Gastroesophageal sphincter (tissue), 3 donors: ENCODE data around the gene RNF152.

Source experiments
- POLR2AphosphoS5 ChIP-seq: sonication (generic); formaldehyde crosslinking; IDR thresholded peaks from one replicate; pipeline ENCODE4 v1.6.1; 2017; ENCODE audit warnings: antibody characterized with exemption
- TF ChIP-seq, protein P1 (sequence below), 4 experiments: fragments of 200-600 bp in 2 of 4; fragments of 450-650 bp in 2 of 4; sonication (generic) in 1 of 4; IDR thresholded peaks; one replicate each; pipeline ENCODE4 v1.5.1; 2017 to 2019; ENCODE audit warnings: antibody characterized with exemption in 4 of 4, mild to moderate bottlenecking in 2 of 4, moderate library complexity in 2 of 4

DNA sequence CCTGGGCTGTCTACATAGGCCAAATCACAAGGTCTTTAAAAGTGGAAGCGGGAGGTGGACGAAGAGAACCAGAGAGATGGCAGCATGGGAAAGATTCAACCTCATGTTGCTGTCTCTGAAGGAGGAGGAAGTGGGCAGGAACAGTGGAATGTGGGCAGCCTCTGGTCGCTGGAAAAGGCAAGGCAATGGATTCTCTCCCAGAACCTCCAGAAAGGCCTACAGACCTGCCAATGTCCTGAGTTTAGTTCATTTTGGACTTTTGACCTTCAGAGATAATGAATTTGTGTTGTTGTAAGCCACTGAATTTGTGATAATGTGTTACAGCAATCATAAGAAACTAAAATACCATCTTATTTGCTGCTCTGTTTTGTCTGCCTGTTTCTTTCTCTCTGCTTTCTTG, 122.5 kb downstream of the RNF152 start:
- TF ChIP-seq, protein P1, sequence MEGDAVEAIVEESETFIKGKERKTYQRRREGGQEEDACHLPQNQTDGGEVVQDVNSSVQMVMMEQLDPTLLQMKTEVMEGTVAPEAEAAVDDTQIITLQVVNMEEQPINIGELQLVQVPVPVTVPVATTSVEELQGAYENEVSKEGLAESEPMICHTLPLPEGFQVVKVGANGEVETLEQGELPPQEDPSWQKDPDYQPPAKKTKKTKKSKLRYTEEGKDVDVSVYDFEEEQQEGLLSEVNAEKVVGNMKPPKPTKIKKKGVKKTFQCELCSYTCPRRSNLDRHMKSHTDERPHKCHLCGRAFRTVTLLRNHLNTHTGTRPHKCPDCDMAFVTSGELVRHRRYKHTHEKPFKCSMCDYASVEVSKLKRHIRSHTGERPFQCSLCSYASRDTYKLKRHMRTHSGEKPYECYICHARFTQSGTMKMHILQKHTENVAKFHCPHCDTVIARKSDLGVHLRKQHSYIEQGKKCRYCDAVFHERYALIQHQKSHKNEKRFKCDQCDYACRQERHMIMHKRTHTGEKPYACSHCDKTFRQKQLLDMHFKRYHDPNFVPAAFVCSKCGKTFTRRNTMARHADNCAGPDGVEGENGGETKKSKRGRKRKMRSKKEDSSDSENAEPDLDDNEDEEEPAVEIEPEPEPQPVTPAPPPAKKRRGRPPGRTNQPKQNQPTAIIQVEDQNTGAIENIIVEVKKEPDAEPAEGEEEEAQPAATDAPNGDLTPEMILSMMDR (IDR thresholded peaks at IDR 0.05) = no peak
- no peak for TF ChIP-seq POLR2AphosphoS5
